Right lobe of liver (tissue), 4 donors: Measurements from ENCODE around the gene PNPLA5.

ENCODE experiments used
- CTCF ChIP-seq, 4 donors: fragments of 200-600 bp in 3 of 4; fragments of 450-650 bp in 1 of 4; IDR thresholded peaks; one replicate each; pipeline versions ENCODE4 v1.5.1 to v1.8.0; 2016 to 2022; ENCODE audit warnings: antibody characterized with exemption in 4 of 4, mild to moderate bottlenecking in 2 of 4
- POLR2A ChIP-seq: fragments of 450-650 bp; IDR thresholded peaks from one replicate; pipeline ENCODE4 v1.6.1; 2017; ENCODE audit warnings: antibody characterized with exemption, mild to moderate bottlenecking
- donor health status: DM: no; HTN: no; CAD: no.
- donor health status: DM: no; HTN: no; CAD: no.
- donor health status: DM: no; HTN: yes; CAD: no.

GRCh38 chr22:43860126-43860525 lies 31.7 kb downstream of the PNPLA5 start:
- TF ChIP-seq POLR2A (no peak), CTCF (IDR thresholded peaks at IDR 0.05) (no peak)
